ENCODE results near the gene PIEZO1. TPM values are rescaled to one million over a fixed set of nuclear protein-coding genes. Genes with fewer than 3 reads are reported as not detected.
A peak's percentile ranks its signal among the peaks of the same experiment; 100 is the strongest.

The PIEZO1 gene
- total RNA-seq, 4 donors from 2014 or later, result 62.3 to 161 (median 123) TPM

DNA sequence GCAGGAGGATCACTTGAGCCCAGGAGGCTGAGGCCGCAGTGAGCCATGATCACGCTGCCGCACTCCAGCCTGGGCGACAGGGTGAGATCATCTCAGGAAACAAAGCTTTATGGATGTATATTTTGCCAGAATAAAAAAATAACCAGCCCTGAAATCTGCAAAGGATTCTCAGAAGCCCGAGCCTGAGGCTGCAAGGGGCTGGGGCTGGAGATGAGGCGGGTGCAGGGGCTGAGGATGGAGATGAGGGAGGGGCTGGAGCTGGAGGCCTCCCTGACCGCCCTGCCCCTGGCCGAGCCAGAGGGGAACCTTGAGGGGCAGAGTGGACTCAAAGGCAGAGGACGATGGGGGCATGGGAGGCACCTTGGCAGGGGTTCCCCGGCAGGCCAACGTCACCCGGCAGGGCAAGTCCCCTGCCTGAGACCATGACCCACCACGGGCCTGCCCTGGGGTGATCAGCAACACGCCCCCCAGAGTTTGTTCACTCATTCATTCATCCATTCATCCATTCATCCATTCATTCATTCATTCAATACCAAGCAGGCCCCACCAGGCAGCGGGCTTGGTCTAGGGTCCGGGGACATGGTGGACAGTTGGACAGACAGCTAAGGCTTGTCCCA, 32.5 kb downstream of the PIEZO1 start:
- no peaks in the 10 kb centered on the region for H3K9me3 ChIP-seq
- no peaks in the 10 kb centered on the region for H3K27me3 ChIP-seq
- no peak overlapping the region for H3K27ac ChIP-seq
- no peaks in the 10 kb centered on the region for H3K36me3 ChIP-seq
- H3K4me3 ChIP-seq, result no peak overlapping the region
- TF ChIP-seq, protein P1, sequence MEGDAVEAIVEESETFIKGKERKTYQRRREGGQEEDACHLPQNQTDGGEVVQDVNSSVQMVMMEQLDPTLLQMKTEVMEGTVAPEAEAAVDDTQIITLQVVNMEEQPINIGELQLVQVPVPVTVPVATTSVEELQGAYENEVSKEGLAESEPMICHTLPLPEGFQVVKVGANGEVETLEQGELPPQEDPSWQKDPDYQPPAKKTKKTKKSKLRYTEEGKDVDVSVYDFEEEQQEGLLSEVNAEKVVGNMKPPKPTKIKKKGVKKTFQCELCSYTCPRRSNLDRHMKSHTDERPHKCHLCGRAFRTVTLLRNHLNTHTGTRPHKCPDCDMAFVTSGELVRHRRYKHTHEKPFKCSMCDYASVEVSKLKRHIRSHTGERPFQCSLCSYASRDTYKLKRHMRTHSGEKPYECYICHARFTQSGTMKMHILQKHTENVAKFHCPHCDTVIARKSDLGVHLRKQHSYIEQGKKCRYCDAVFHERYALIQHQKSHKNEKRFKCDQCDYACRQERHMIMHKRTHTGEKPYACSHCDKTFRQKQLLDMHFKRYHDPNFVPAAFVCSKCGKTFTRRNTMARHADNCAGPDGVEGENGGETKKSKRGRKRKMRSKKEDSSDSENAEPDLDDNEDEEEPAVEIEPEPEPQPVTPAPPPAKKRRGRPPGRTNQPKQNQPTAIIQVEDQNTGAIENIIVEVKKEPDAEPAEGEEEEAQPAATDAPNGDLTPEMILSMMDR (IDR thresholded peaks at IDR 0.05), result no peak
- TF ChIP-seq POLR2A (IDR thresholded peaks at IDR 0.05), result no peak
- no peaks in the 10 kb centered on the region for H3K4me1 ChIP-seq
- no peak for DNase-seq
- intact Hi-C loops (cut with DNase I; ENCODE audit: low total_unique reads), result no loop called here

GRCh38 chr16:88750854-88751253, 34.2 kb downstream of the PIEZO1 start:
- TF ChIP-seq, protein P1 (IDR thresholded peaks at IDR 0.05), result no peak
- TF ChIP-seq POLR2A (IDR thresholded peaks at IDR 0.05), result no peak
- no peak overlapping the region for H3K27ac ChIP-seq

GRCh38 chr16:88749358-88749757, 35.7 kb downstream of the PIEZO1 start:
- Histone ChIP-seq H3K9me3 (no peaks in the 10 kb centered on the region), H3K4me3 (no peak overlapping the region), H3K36me3 (no peaks in the 10 kb centered on the region), H3K4me1 (peaks cover 2 to 13% of the 10 kb centered on the region in 2 donors), H3K27ac (no peak overlapping the region), H3K27me3 (no peaks in the 10 kb centered on the region)
- no peak for DNase-seq
- TF ChIP-seq POLR2A (IDR thresholded peaks at IDR 0.05), result no peak
- TF ChIP-seq, protein P1 (IDR thresholded peaks at IDR 0.05), result no peak
- intact Hi-C loops (cut with DNase I; ENCODE audit: low total_unique reads), result no loop called here

More at GRCh38 chr16:88750854-88751253, 34.2 kb downstream of the PIEZO1 start:
- no peaks in the 10 kb centered on the region for H3K27me3 ChIP-seq
- DNase-seq, result no peak
- intact Hi-C loops (cut with DNase I; ENCODE audit: low total_unique reads), result no loop called here
- H3K4me3 ChIP-seq, result no peak overlapping the region
- H3K9me3 ChIP-seq, result no peaks in the 10 kb centered on the region
- H3K36me3 ChIP-seq, result no peaks in the 10 kb centered on the region
- H3K4me1 ChIP-seq, result peaks cover 0 to 5% of the 10 kb centered on the region in 2 donors

GRCh38 chr16:88748364-88748763, 36.7 kb downstream of the PIEZO1 start:
- no peaks in the 10 kb centered on the region for H3K36me3 ChIP-seq
- no peak for TF ChIP-seq POLR2A (IDR thresholded peaks at IDR 0.05)
- TF ChIP-seq, protein P1 (IDR thresholded peaks at IDR 0.05), result no peak
- H3K9me3 ChIP-seq, result no peaks in the 10 kb centered on the region
- peaks cover 6 to 19% of the 10 kb centered on the region in 2 donors for H3K4me1 ChIP-seq
- no peak overlapping the region for H3K27ac ChIP-seq
- intact Hi-C loops (cut with DNase I; ENCODE audit: low total_unique reads), result no loop called here
- no peak for DNase-seq
- no peak overlapping the region for H3K4me3 ChIP-seq
- H3K27me3 ChIP-seq, result no peaks in the 10 kb centered on the region

DNA sequence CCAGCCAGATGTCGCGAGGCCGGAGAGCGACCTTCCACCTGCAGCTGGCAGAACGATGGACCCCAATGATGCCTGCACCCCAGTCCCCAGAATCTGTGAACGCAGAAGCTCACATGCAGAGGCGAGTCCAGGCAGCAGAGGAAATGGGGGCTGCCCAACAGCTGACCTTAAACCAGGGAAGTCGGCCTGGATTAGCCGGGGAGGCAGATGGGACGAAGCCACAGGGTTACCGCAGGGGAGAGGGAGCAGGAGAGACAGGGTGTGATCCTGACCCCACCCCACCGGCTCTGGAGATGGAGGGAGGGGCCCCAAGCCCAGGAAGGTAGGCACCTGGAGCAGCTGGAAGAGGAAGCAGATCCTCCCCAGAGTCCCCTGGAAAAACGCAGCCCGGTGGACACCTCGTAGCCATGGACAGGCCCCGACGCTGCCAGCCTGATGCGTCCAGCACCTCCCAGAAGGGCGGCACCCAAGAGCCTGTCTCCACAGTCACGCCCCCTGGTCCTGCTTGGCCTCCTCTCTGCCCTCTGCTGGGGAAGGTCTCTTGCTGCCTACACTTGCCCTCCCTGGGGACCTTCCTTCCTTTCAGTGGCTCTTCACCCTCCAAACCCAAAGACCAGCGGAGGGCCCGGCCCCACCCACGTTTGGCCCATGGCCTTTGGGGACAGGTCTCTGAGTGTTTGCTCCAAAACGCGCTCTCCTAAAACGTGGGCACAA, 37.3 kb downstream of the PIEZO1 start:
- H3K4me1 ChIP-seq, result peaks cover 6 to 19% of the 10 kb centered on the region in 2 donors
- no peaks in the 10 kb centered on the region for H3K27me3 ChIP-seq
- no peak overlapping the region for H3K4me3 ChIP-seq
- peak overlapping the region; percentile 67 to 74 for H3K27ac ChIP-seq
- TF ChIP-seq, protein P1 (IDR thresholded peaks at IDR 0.05), result no peak
- TF ChIP-seq POLR2A (IDR thresholded peaks at IDR 0.05), result no peak
- H3K9me3 ChIP-seq, result no peaks in the 10 kb centered on the region
- no peaks in the 10 kb centered on the region for H3K36me3 ChIP-seq
- no peak for DNase-seq
- intact Hi-C loops (cut with DNase I; ENCODE audit: low total_unique reads), result no loop called here
